ENCODE measurements around the gene RAD50.

The RAD50 gene

GRCh38 chr5:132667309-132667708 is 110.5 kb downstream of the RAD50 start:
- H3K9ac ChIP-seq (ENCODE audit: low read length): no peak overlapping the region
- H3K27me3 ChIP-seq (ENCODE audit: control insufficient read depth, insufficient read depth, low read length): no peaks in the 10 kb centered on the region
- no peaks in the 10 kb centered on the region for H3K9me3 ChIP-seq (ENCODE audit: control insufficient read depth, low read length)
- H3K4me3 ChIP-seq (ENCODE audit: low read length): no peak overlapping the region
- H3K4me1 ChIP-seq (ENCODE audit: control insufficient read depth, insufficient read depth, low read length): peaks cover 25% of the 10 kb centered on the region
- no peaks in the 10 kb centered on the region for H3K36me3 ChIP-seq (ENCODE audit: control insufficient read depth, insufficient read depth, low read length)

- Histone ChIP-seq H3K9ac (ENCODE audit: low read length) (no peak overlapping the region), H3K27me3 (ENCODE audit: control insufficient read depth, insufficient read depth, low read length) (no peaks in the 10 kb centered on the region), H3K36me3 (ENCODE audit: control insufficient read depth, insufficient read depth, low read length) (no peaks in the 10 kb centered on the region), H3K4me1 (ENCODE audit: control insufficient read depth, insufficient read depth, low read length) (peaks cover 22% of the 10 kb centered on the region), H3K4me3 (ENCODE audit: low read length) (no peak overlapping the region), H3K9me3 (ENCODE audit: control insufficient read depth, low read length) (no peaks in the 10 kb centered on the region)
Observed at GRCh38 chr5:132667761-132668705, 111.3 kb downstream of the RAD50 start.

- H3K9me3 ChIP-seq (ENCODE audit: control insufficient read depth, low read length): no peaks in the 10 kb centered on the region
- H3K4me1 ChIP-seq (ENCODE audit: control insufficient read depth, insufficient read depth, low read length): peaks cover 20% of the 10 kb centered on the region
- H3K27me3 ChIP-seq (ENCODE audit: control insufficient read depth, insufficient read depth, low read length): no peaks in the 10 kb centered on the region
- no peak overlapping the region for H3K4me3 ChIP-seq (ENCODE audit: low read length)
- H3K9ac ChIP-seq (ENCODE audit: low read length): no peak overlapping the region
- H3K36me3 ChIP-seq (ENCODE audit: control insufficient read depth, insufficient read depth, low read length): no peaks in the 10 kb centered on the region
Observed at GRCh38 chr5:132668706-132669454, 112.1 kb downstream of the RAD50 start.

- H3K9ac ChIP-seq (ENCODE audit: low read length): no peak overlapping the region
- H3K27me3 ChIP-seq (ENCODE audit: control insufficient read depth, insufficient read depth, low read length): no peaks in the 10 kb centered on the region
- no peaks in the 10 kb centered on the region for H3K36me3 ChIP-seq (ENCODE audit: control insufficient read depth, insufficient read depth, low read length)
- H3K9me3 ChIP-seq (ENCODE audit: control insufficient read depth, low read length): no peaks in the 10 kb centered on the region
- H3K4me1 ChIP-seq (ENCODE audit: control insufficient read depth, insufficient read depth, low read length): peaks cover 19% of the 10 kb centered on the region
- no peak overlapping the region for H3K4me3 ChIP-seq (ENCODE audit: low read length)
Observed at GRCh38 chr5:132669455-132669820, 112.7 kb downstream of the RAD50 start.

GRCh38 chr5:132669966-132670882 is 113.4 kb downstream of the RAD50 start:
- H3K4me1 ChIP-seq (ENCODE audit: control insufficient read depth, insufficient read depth, low read length): peaks cover 25% of the 10 kb centered on the region
- H3K4me3 ChIP-seq (ENCODE audit: low read length): no peak overlapping the region
- H3K9ac ChIP-seq (ENCODE audit: low read length): no peak overlapping the region
- no peaks in the 10 kb centered on the region for H3K27me3 ChIP-seq (ENCODE audit: control insufficient read depth, insufficient read depth, low read length)
- no peaks in the 10 kb centered on the region for H3K9me3 ChIP-seq (ENCODE audit: control insufficient read depth, low read length)
- H3K36me3 ChIP-seq (ENCODE audit: control insufficient read depth, insufficient read depth, low read length): no peaks in the 10 kb centered on the region

GRCh38 chr5:132671000-132671399 is 114.2 kb downstream of the RAD50 start:
- H3K9me3 ChIP-seq (ENCODE audit: control insufficient read depth, low read length): no peaks in the 10 kb centered on the region
- peaks cover 25% of the 10 kb centered on the region for H3K4me1 ChIP-seq (ENCODE audit: control insufficient read depth, insufficient read depth, low read length)
- H3K4me3 ChIP-seq (ENCODE audit: low read length): no peak overlapping the region
- no peaks in the 10 kb centered on the region for H3K36me3 ChIP-seq (ENCODE audit: control insufficient read depth, insufficient read depth, low read length)
- no peaks in the 10 kb centered on the region for H3K27me3 ChIP-seq (ENCODE audit: control insufficient read depth, insufficient read depth, low read length)
- no peak overlapping the region for H3K9ac ChIP-seq (ENCODE audit: low read length)

- Histone ChIP-seq H3K36me3 (ENCODE audit: control insufficient read depth, insufficient read depth, low read length) (no peaks in the 10 kb centered on the region), H3K4me3 (ENCODE audit: low read length) (no peak overlapping the region), H3K4me1 (ENCODE audit: control insufficient read depth, insufficient read depth, low read length) (peaks cover 32% of the 10 kb centered on the region), H3K9me3 (ENCODE audit: control insufficient read depth, low read length) (no peaks in the 10 kb centered on the region), H3K9ac (ENCODE audit: low read length) (no peak overlapping the region), H3K27me3 (ENCODE audit: control insufficient read depth, insufficient read depth, low read length) (no peaks in the 10 kb centered on the region)
Observed at GRCh38 chr5:132673488-132673887, 116.7 kb downstream of the RAD50 start.

GRCh38 chr5:132673939-132674630 is 117.3 kb downstream of the RAD50 start, which contains the start of gene IL4:
TSS of gene IL4 (plus strand) at chr5:132673989. CDS start at chr5:132674051, 62 bp downstream.
- H3K4me3 ChIP-seq (ENCODE audit: low read length): no peak within 1 kb of the TSS
- H3K4me1 ChIP-seq (ENCODE audit: control insufficient read depth, insufficient read depth, low read length): peaks cover 32% of the 10 kb centered on the region
- no peak within 1 kb of the TSS for H3K9ac ChIP-seq (ENCODE audit: low read length)
- H3K27me3 ChIP-seq (ENCODE audit: control insufficient read depth, insufficient read depth, low read length): no peaks in the 10 kb centered on the region
- no peaks in the 10 kb centered on the region for H3K9me3 ChIP-seq (ENCODE audit: control insufficient read depth, low read length)
- H3K36me3 ChIP-seq (ENCODE audit: control insufficient read depth, insufficient read depth, low read length): no peaks in the 10 kb centered on the region

GRCh38 chr5:132674671-132675506 is 118.1 kb downstream of the RAD50 start:
- no peak overlapping the region for H3K9ac ChIP-seq (ENCODE audit: low read length)
- H3K9me3 ChIP-seq (ENCODE audit: control insufficient read depth, low read length): no peaks in the 10 kb centered on the region
- no peaks in the 10 kb centered on the region for H3K27me3 ChIP-seq (ENCODE audit: control insufficient read depth, insufficient read depth, low read length)
- H3K36me3 ChIP-seq (ENCODE audit: control insufficient read depth, insufficient read depth, low read length): no peaks in the 10 kb centered on the region
- H3K4me3 ChIP-seq (ENCODE audit: low read length): no peak overlapping the region
- peaks cover 36% of the 10 kb centered on the region for H3K4me1 ChIP-seq (ENCODE audit: control insufficient read depth, insufficient read depth, low read length)

GRCh38 chr5:132675936-132676689 is 119.3 kb downstream of the RAD50 start:
- Histone ChIP-seq H3K4me3 (ENCODE audit: low read length) (no peak overlapping the region), H3K4me1 (ENCODE audit: control insufficient read depth, insufficient read depth, low read length) (peaks cover 38% of the 10 kb centered on the region), H3K9me3 (ENCODE audit: control insufficient read depth, low read length) (no peaks in the 10 kb centered on the region), H3K9ac (ENCODE audit: low read length) (no peak overlapping the region), H3K27me3 (ENCODE audit: control insufficient read depth, insufficient read depth, low read length) (no peaks in the 10 kb centered on the region), H3K36me3 (ENCODE audit: control insufficient read depth, insufficient read depth, low read length) (no peaks in the 10 kb centered on the region)
